Activated naive CD4-positive, alpha-beta T cell treated with anti-CD3 and anti-CD28 coated beads, Interleukin-2, amount 50 U/mL, for 16 hours (primary cell): ENCODE results near the gene FAM163B.

Experiments used
- DNase-seq: peaks from one replicate; pipeline ENCODE4 v3.0.0-alpha.2; 2020

FAM163B gene

DNA sequence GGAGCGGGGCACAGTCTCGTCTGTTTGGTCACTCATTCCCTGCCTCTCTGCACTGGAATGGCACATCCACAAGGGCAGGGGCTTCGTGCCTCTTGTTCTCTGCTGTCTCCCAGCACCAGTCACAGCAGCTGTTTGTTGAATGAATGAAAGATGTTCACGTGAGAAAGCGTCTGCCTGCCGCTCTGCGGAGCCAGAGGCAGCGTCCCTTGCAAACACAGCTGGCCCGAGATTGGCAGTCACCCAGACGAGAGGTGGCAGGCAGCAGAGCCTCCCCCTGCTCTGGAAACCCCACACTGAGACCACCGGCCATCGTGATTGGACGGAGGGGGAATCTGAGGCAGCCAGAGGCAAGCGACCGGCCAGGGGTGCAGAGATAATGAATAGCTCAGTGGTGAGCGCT, 6.0 kb upstream of the FAM163B start:
- no peak for DNase-seq

DNA sequence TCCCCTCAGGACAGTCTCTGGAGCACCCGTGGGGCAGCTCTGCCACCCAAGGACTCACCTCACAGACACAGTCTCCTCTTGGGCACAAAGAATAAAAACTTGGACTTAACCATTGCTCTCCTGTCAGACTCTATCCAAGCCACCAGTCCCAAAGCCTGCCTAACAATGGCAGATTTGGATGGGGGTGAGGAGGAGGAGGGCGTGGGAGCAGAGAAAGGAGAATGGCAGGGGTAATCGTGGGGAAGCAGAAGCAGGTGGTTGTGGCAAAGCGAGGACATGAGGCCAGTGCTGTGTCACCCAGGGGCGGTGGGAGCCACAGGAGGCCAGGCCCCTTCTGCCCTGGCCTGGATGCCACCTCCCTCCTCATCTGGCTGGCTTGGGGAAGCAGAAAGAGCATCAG, 5.5 kb upstream of the FAM163B start:
- no peak for DNase-seq

DNA sequence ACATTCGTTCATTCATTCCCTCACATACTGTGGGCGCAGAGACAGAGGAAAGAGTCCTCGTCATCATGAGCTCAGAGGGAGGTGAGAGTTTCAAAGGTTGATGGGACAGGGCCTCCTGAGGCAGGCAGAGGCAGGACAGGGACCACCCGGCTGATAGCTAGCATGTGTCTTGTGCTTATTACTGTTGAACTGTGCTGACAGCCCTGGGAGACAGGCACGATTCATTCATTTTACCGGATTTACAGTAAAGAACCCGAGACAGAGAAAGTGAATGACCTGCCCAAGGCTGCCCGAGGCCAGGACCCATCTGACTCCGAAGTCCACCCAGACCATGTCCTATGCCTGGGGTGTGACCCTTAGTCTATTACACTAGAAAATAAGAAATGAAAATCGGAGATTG, 4.9 kb upstream of the FAM163B start:
- no peak for DNase-seq

DNA sequence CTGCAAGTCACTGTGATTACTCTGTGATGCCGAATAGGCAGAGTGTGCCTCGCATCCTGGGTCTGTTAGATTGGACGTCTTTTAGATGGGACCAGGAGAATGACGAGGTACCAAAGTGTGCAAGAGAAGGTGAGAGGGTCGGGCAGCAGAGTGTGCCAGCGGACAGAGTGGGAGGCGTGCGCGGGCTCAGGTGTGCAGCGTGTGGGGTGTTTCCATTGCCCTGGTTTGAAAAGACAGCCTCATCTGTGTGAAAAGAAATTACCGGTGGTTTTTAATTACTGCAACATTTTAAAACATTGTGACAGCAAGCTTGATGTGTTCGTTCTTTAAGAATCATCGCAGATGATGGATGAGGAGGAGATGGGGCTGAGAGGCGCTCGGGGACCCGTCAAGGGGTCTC, 4.2 kb upstream of the FAM163B start:
- DNase-seq = no peak

DNA sequence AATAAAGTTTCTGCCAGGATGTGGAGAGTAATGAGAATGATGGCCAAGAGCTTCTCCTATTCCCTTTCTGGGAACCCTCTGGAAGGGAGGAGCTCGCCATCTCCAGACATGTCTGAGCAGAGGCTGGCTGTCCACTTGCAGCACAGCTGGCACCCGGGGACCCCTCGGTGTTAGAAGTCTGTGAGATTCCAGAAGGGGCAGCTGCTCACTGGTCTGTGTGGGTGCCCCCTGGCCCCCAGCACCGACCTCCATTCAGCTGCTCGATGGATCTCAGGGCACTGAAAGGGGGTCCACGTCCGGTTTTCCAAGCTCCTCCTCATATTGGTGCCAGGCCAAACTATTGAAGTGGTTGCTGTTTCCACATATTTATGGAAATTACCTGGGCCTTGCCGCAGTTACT, 3.6 kb upstream of the FAM163B start:
- DNase-seq = no peak

DNA sequence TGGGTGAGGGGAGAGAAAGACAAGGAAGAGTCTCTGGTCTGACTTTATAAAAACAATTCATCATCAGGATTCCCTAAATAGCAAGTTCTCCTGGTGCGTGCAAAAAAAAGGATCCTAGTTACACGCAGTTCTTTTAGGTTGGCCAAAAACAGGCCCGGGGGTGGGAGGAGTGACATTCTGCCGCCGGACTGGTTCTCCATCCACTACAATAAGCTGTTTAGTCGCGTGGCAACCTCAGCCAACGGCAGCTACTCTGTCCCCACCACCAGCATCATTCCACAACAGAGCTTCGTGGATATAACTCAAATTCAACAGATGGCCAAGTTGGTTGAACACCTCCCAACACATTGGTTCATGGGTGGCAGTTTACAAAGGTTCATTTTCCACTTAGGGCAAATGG, 2.9 kb upstream of the FAM163B start:
- DNase-seq = no peak

DNA sequence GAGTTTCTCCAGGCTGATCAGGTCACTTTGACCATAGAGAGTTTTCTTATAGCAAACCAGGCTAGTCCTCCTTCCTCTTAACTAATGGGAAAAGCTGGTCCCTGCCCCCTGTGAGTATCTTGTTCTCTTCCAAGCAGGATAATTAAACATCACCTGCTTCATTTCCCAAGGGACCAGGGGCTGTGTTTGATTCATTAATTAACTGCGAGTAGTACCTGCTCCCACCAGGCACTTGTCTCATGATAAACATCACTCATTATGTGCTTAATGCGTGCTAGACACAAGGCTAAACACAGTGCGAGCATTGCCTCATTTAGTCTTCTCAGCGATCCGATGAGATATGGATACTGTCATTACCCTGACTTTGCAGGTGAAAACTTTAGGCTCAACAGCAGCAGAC, 1.7 kb upstream of the FAM163B start:
- no peak for DNase-seq

DNA sequence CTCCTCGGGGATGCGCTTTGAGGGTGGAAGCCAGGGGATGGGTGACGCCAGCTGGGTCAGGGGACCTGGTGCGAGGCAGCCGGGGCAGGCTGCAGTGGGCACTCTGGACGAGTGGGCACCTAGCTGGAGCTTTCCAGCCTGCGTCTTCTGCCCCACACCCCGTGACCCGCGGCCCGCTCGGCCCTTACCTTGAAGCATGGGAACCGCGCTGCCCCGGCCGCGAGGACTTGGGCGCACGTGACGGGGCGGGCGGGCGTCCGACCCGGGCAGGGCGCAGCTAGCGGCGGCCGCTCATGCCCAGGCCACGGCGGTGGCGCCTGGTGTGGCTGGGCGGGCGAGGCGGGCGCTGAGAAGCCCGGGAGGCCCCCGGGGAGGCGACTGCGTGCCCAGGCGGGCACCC, 300 bp downstream of the FAM163B start:
- DNase-seq = no peak

DNA sequence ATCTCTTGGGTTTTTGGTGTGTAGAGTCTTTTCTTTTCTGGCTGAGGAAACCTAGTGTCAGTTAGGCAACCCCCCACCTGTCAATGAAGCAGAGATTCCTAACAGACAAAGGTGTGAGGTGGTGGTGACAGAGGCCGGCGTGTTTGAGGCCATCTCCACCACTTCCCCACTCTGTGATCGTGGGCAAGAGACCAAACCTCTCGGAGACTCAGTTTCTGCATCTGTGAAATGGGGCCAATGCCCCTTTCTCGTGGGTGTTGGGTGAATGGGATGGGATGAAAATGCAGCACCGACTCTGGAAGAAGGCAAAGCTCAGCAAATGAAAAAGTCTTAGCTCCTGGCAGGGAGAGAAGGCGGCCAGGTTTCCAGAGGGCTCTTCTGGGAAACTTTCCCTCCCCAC, 807 bp downstream of the FAM163B start:
- no peak for DNase-seq

DNA sequence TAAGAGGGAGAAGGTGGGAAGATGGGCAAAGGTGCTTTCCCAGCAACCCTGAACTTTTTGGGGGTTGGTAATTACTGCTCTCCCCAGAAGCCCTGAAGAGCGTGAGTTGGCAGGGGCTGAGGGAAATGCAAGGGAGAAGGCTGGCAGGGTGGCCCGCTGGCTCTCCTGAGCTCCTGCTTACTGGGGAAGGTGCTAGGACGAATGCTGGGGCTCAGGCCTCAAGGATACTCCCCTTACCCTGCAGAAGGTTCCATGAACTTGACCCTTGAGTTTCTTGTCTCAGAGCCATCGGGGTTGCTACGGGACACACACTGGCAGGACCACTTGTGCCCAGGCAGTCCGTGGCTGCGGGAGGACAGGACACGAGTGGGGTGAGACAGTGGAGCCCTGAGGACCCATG, 1.2 kb downstream of the FAM163B start:
- no peak for DNase-seq

DNA sequence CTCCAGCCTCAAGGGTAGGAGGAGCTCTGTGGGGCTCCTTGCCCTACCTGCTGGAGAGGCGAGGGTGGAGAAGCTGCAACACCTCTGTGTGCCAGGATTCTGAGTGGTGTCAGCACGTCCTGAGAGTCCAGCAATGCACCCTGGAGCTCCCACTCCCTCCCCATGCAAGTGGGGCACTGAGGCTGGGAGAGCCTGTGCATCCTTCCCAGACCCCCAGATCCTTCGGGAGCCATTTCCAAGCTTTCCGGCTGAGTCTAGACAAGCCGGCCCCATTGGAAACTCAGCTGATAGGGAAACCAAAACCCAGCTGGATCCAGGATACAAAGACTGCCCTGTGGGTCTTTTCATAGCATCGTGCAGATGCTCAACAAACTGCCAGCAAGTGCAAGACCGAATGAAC, 1.8 kb downstream of the FAM163B start:
- no peak for DNase-seq

DNA sequence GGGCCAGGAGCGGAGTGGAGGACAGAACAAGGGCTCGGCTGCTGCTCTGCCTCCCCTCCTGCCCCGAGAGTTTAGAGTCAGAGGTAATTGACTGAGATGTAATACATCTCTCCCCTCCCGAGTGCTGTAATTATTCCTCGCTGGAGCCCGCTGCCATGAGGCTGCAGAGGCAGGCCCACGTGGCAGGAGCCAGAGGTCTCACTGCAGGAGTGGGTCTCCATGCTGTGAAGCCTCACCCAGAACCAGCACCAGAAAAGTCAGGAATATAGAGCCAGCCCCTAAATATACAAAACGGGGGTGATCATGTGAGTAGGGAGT, 2.5 kb downstream of the FAM163B start:
- no peak for DNase-seq

DNA sequence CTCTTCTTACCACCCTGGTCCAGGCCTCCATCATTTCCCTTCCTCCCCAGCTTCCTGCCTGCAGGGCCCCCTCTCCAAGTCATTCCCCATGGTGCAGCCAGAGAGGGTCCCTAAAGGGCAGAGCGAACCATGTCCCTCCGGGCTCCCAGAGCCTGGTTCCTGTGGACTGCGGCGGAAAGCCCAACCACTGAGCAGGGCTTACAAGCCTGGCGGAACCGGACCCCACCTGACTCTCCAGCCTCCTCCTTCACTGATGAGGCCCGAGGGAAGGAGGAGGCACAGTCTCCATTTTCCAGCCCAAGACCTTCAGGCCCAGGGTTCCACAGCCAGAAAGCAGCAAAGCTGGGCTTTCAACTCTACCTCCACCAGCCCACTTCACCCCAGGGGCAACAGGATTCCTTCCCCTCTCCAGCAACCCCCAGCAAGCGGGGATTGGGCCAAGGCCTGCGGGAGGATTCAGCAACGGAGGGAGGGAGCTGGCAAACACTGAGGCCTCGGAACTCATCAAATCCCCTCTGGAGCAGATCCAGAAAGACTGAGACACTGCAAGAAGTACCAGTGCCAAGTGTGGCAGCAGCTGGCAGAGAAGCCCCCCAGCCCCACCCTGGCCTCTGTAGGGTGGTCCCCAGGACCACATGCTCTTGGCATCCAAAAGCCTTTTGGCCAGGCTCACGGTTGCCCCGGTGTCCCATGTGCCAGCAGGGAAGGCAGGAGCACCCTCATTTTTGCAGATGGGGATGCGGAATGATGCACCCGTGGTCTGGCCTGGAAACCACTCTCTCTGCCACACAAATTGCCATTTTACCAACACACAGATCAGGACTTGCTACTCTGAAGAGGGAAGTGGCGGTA, 3.1 kb downstream of the FAM163B start:
- DNase-seq = no peak

DNA sequence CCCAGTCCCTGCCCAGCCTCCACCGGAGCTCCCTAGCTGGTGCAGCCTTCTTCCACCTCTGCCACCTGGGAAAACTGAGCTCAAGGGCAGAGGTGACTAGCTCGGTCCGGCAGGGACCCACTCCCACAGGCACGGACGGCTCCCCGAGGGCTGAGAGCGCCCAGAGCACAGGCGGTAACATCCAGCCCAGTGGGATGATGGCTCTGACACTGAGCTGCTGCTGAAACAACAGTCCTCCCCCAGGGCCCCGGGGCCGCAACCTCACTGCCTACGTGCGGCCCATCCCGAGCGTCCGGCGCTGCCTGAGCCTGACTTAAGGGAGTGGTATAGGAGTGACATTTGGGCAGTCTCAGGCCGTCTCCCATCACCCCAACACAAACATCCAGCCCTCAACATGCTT, 3.7 kb downstream of the FAM163B start:
- no peak for DNase-seq

DNA sequence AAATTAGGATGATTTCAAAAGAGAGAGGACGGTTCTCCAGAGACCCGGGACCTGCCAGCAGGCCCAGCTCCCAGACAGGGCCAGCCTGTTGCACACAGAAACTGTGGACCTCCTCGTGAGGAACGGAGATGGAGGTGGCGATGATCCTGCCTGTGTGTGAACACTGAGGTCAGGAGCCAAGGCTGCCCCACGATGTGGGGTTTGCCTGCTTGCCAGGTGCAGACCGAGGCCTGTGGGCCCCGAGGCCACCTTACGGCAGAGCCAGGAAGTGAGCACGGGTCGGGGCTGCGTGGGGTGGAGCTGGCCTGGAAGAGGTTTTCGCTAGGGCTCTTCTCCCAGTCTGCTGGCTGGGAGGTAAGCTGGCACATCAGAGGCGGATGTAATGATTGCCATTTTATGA, 4.3 kb downstream of the FAM163B start:
- no peak for DNase-seq

DNA sequence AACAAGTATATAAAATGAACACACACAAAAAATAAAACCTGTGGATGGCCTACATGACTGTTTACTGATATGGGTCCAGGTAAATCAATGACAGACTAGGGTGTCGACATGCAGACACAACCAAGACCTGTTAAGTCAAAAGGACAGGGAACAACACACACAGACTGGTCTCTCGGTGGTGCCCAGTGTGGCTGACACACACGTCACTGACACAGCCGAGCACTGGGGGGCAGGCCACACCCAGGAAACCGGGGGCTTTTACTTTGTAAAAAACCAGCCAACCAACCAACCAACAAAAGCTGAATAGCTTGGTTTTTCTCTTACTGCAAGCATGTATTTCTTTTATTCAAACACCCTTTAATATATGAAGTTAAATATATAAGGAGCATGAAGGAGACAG, 5.0 kb downstream of the FAM163B start:
- DNase-seq = no peak

DNA sequence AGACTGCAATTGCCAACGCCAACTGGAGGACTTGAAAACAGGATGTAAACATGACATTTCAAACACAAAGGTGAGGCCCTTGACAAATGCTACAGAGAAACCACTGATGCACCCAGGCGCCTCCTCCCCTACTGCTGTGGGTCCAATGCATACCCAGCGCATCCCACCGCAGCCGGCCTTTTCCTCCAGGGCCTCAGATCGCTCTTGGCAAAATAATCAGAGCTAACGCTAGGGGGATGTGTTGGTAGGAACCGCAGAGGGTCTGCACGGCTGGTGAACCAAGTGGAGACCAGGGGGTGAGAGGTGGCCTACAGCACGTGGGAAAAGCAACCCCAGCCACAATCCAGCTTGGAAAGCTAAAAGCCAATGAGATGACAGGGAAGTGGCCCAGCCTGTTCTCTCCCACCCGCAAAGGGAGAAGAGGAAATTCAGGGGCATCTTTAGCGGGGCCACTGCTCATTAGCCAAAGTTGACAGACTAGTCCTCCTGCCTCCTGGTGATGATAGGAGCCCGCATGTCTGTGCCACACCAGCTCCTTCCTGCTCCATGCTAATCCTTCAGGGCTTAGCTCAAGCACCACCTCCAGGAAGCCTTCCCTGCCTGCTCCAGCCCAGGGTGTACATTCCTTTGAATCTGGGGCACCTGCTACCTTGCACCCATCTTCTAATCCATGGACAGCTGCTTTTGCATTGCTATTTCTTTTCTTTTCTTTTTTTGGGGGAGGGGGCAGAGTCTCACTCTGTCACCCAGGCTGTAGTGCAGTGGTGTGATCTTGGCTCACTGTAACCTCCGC, 5.9 kb downstream of the FAM163B start:
- DNase-seq = no peak

DNA sequence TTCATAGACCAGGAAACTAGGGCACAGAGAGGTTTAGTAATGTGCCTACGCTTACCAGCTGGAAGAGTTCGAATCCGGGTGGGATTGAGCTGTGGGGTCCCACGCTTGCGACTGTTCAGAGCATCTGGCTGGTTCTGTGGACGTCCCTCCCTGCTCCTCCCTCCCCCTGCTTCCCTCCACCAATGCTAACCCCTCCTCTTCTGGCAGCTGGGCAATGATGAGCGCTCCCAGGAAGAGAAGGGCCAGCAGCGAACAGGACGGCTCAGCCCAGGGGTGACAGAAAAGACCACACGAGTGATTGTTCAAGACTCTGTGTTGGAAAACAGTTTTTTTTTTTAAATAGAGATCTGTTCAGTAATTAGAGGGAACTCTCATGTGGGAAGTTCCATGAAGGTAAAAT, 6.9 kb downstream of the FAM163B start:
- DNase-seq = no peak

DNA sequence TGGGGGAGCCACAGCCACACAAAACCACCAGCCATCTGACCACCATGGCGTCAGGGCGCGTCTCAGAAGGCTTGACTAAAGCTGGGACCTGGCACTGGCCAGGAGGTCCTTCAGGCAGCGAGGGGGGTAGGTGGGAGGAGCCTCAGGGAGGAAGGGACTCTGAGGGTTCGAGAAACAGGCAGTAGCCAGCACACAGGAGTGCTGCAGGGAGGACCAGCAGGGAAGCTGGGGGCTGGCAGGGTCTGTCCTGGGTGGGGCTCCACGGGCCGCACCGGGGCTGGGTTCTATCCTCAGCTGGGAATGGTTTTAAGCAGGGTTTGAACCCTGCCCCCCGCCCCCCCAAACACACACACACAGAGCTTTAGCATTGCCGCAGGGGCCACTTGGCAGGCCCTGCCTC, 7.4 kb downstream of the FAM163B start:
- DNase-seq = no peak

DNA sequence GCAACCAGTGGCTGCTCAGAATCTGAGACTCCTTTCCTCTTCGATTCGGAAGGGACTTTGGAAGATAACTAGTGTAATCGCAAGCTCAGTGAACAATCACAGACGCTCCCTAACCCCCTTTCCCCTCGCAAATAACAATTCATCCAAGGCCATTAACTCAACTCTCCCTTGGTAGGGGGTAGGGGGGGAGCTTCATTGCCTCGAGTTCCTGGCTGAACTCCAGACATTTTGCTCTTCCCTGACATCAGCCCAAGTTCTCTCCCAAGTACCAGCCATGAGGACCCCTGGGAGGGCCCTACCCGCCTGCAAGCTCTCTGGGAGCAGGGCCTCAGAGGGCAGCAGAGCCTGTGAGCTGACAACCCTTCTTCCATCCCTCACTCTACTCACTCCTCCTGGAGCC, 8.4 kb downstream of the FAM163B start:
- no peak for DNase-seq

DNA sequence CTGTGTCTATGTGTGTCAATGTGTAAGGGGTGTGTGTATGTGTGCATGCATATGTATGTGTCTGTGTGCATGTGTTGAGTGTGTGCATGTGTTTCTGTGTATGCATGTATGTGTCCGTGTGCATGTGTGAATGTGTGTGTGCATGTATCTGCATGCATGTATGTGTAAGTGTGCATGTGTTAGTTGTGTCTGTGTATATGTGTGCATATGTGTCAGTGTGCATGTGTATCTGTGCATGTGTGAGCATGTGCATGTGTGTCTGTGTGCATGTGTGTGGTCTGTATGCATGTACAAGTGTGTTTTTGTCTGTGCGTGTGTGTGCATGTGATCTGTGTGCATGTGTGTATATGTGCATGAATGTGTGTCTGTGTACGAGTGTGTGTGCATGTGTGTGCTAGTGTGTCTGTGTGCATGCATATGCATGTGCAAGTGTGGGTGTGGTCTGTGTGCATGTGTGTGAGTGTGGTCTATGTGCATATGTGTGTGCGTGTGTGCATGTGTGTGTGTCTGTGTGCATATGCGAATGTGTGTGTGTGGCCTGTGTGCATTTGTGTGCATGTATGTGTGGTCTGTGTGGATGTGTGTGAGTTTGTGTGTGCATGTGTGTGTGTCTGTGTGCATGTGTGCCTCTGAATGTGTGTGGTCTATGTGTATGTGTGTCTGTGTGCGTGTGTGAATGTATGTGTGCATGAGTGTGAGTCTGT, 9.6 kb downstream of the FAM163B start:
- DNase-seq = no peak

DNA sequence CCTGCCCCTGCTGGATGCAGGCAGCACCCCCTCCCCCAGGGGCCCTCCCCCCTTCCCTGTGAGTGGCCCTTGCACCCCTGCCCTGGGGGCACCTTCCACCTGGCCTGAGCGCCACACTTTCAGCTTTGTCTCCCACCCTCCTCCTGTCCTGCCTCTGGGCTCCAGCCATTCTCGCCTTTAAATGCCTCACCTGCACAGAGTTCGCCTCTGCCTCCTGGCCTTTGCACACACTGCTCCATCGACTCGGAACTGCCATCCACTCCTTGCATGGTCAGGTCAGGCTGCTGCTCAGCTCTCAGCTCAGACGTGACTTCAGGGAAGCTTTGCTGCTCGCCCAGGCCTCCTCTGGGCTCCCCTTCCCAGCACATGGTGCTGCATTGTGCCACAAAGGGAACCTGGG, 10.2 kb downstream of the FAM163B start:
- DNase-seq = no peak

DNA sequence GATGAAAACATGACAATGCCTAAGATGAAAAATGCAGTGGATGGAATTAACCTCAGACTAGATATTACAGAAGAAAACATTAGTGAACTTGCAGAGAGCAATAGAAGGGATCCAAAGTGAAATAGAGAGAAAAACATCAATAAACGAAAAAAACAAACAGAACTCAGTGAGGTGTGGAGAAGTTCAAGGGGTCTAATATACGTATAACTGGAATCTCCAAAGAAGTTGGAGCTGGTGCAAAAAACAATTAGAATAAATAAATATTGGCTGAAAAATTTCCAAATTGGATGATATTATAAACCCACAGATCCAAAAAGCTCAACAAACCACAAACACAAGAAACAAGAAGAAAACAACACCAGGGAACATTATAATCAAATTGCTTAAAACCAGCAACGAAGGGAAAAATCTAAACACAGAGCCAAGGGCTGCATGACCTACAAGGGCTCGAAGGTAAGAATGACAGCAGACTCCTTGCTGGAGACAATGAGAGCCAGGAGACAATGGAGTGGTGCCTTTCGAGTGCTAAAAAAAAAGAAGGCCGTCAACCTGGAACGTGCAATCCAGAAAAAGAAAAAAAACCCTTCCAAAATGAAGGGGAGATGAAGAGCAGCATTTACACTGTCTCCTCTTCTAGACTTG, 11.8 kb downstream of the FAM163B start:
- no peak for DNase-seq

DNA sequence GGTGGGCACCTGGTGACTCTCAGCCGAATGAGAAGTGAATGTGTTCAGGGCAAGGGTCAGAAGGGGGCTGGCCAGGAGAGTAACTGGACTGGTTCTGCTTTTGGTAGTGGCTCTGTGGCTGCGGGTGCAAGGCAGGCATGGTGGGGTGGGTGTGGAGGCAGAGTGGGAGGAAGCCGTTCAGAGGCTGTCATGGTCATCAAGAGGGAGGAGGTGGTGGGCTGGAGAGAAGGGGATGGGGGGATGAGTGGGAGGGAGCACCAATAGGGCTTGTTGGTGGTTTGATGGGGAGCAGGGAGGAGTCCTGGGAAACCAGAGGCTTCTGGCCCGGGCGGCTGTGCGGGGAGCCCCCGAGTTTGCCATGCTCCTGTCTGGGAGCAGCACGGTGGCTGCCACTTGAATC, 13.3 kb downstream of the FAM163B start:
- DNase-seq = no peak
